Thyroid gland (tissue), 4 donors: Measurements from ENCODE around the gene ADGRF1. TPM values are rescaled to one million over a fixed set of nuclear protein-coding genes. Genes with fewer than 3 reads are reported as not detected.
A peak's percentile ranks its signal among the peaks of the same experiment; 100 is the strongest.
"Not testable (repeated sequence)": the region's sequence is repeated elsewhere in the genome, so short reads cannot be mapped to it uniquely, and the experiment has no call there.

Source experiments
- DNase-seq, 2 donors: peaks; one replicate each; pipeline ENCODE4 v3.0.0-alpha.2; 2019
- H3K27ac ChIP-seq, 3 donors: fragments of 200-600 bp; sonication (generic); 1 replicate in 2 of 3; 2 replicates in 1 of 3; pipeline ENCODE4 v1.5.1; 2016 to 2019; ENCODE audit warnings: mild to moderate bottlenecking in 1 of 3, moderate library complexity in 1 of 3
- H3K27me3 ChIP-seq: fragments of 200-600 bp; sonication (generic); one replicate; pipeline ENCODE4 v1.5.1; 2019
- H3K36me3 ChIP-seq, 2 donors: fragments of 200-600 bp; sonication (generic); one replicate each; pipeline ENCODE4 v1.5.1; 2016 to 2019
- H3K4me1 ChIP-seq, 2 donors: fragments of 200-600 bp; sonication (generic); one replicate each; pipeline ENCODE4 v1.5.1; 2017 to 2019
- H3K4me3 ChIP-seq, 3 donors: fragments of 200-600 bp; sonication (generic); replicated peaks in 1 of 3; 1 replicate in 2 of 3; 2 replicates in 1 of 3; pipeline ENCODE4 v1.5.1; 2016; ENCODE audit warnings: mild to moderate bottlenecking in 1 of 3
- H3K9me3 ChIP-seq: fragments of 200-600 bp; sonication (generic); one replicate; pipeline ENCODE4 v1.5.1; 2017
- POLR2A ChIP-seq, 2 donors: fragments of 450-650 bp; IDR thresholded peaks; one replicate each; pipeline ENCODE4 v1.6.1; 2017; ENCODE audit warnings: antibody characterized with exemption in 2 of 2, mild to moderate bottlenecking in 2 of 2, moderate library complexity in 1 of 2
- WGBS, 2 donors: methylation state at CpG; one replicate each; pipeline ENCODE4 v1.1.5; 2017; 5-methylcytosine and 5-hydroxymethylcytosine counted together
- intact Hi-C: fragments of 100-400 bp; cut with DNase I; formaldehyde crosslinking; loops from one replicate; pipeline ENCODE4 v1.15.1; 2023
- total RNA-seq, 4 donors: library from RNA; depleted of rRNA; stranded (reverse); fragments of >200 nt; gene quantifications; one replicate each; pipeline ENCODE4 v1.2.3, GENCODE V29; 2016
- TF ChIP-seq, protein P1 (sequence below), 6 experiments: fragments of 200-600 bp in 3 of 6; fragments of 450-650 bp in 3 of 6; sonication (generic) in 3 of 6; IDR thresholded peaks; one replicate each; pipeline ENCODE4 v1.5.1; 2016 to 2019; ENCODE audit warnings: antibody characterized with exemption in 6 of 6, mild to moderate bottlenecking in 2 of 6, inconsistent platforms in 1 of 6, moderate library complexity in 1 of 6

ADGRF1 gene
- total RNA-seq, result 10 to 100 TPM; 15.1 to 36.2 (median 19.3) TPM

DNA sequence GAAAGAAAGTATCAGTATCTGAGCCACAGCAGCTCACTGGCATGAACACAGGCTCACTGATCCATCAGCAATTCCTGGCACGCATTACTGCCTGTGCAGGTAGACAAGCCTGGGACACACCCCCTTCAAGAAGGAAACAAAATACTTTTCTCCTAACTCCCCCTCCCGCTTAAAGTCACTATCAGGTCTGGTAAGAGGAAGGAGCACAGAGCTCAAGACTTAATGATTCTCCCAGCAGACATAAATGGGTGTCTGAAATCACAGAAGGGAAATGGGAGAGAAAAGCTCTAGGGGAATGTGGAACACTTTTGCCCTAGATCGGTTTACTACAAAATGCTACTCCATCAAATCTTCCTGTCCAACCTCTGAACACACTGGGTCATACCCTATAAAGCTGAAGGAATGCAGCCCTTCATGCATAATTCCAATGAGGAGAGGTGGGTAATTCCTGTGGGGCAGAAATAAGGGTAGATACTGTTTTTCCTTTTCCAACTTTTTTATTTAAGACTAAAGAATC lies at the start of gene ADGRF1:
TSS of gene ADGRF1 (minus strand) at position 58 of the 517 bp plus-strand sequence. CDS start 13,271 bp downstream, outside the sequence.
- Histone ChIP-seq H3K27me3 (no peaks in the 10 kb centered on the region), H3K9me3 (no peaks in the 10 kb centered on the region), H3K4me3 (no peak within 1 kb of the TSS), H3K4me1 (peaks cover 23 to 39% of the 10 kb centered on the region in 2 donors), H3K36me3 (no peaks in the 10 kb centered on the region), H3K27ac (peak within 1 kb of the TSS; percentile 62 to 82 (median 74))
- no peak for TF ChIP-seq POLR2A (IDR thresholded peaks at IDR 0.05)
- TF ChIP-seq, protein P1, sequence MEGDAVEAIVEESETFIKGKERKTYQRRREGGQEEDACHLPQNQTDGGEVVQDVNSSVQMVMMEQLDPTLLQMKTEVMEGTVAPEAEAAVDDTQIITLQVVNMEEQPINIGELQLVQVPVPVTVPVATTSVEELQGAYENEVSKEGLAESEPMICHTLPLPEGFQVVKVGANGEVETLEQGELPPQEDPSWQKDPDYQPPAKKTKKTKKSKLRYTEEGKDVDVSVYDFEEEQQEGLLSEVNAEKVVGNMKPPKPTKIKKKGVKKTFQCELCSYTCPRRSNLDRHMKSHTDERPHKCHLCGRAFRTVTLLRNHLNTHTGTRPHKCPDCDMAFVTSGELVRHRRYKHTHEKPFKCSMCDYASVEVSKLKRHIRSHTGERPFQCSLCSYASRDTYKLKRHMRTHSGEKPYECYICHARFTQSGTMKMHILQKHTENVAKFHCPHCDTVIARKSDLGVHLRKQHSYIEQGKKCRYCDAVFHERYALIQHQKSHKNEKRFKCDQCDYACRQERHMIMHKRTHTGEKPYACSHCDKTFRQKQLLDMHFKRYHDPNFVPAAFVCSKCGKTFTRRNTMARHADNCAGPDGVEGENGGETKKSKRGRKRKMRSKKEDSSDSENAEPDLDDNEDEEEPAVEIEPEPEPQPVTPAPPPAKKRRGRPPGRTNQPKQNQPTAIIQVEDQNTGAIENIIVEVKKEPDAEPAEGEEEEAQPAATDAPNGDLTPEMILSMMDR (IDR thresholded peaks at IDR 0.05), result no peak
- 30 to 39% methylated on average over 3 of the region's 3 CpGs for WGBS, 2 donors
- intact Hi-C loops, result loop anchor here (10.0 kb wide), 1 partner anchor 48 kb away; no protein-coding TSS in a partner anchor
- peak; percentile 87 to 88 for DNase-seq

DNA sequence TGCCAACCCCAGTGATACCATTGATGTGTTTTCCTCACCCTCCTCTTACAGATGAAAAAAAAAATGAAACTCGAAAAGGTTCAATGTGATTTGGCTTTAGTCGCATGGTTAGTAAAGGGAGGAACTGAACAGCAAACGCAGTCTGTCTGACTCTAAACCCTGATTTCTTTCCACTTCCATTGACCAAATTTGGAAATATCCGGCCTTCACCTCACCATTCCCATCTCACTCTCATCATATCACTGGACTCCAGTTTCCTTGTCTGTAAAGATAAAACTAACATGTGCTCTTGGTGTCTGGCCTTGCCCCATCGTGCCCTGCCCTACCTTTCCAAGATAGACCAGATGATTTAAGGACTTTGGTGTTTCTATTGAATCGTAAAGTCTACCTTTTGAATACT lies 48.7 kb upstream of the ADGRF1 start:
- no peaks in the 10 kb centered on the region for H3K36me3 ChIP-seq
- DNase-seq, result no peak
- H3K9me3 ChIP-seq, result no peaks in the 10 kb centered on the region
- no peak overlapping the region for H3K4me3 ChIP-seq
- WGBS, 2 donors, result 93 to 95% methylated on average over 6 of the region's 6 CpGs
- TF ChIP-seq, protein P1 (IDR thresholded peaks at IDR 0.05), result no peak
- no peak for TF ChIP-seq POLR2A (IDR thresholded peaks at IDR 0.05)
- no peaks in the 10 kb centered on the region for H3K27me3 ChIP-seq
- H3K4me1 ChIP-seq, result peaks cover 0 to 8% of the 10 kb centered on the region in 2 donors
- intact Hi-C loops, result no loop called here
- no peak overlapping the region for H3K27ac ChIP-seq

DNA sequence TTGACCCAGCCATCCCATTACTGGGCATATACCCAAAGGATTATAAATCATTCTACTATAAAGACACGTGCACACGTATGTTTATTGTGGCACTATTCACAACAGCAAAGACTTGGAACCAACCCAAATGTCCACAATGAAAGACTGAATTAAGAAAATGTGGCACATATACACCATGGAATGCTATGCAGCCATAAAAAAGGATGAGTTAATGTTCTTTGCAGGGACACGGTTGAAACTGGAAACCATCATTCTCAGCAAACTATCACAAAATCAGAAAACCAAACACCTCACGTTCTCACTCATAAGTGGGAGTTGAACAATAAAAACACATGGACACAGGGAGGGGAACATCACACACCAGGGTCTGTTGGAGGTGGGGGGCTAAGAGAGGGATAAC lies 47.3 kb upstream of the ADGRF1 start:
- H3K9me3 ChIP-seq, intact Hi-C loops, H3K4me1 ChIP-seq, DNase-seq, H3K27me3 ChIP-seq, H3K4me3 ChIP-seq, H3K36me3 ChIP-seq, H3K27ac ChIP-seq: not testable (repeated sequence)
- 83 to 89% methylated on average over 4 of the region's 4 CpGs for WGBS, 2 donors

DNA sequence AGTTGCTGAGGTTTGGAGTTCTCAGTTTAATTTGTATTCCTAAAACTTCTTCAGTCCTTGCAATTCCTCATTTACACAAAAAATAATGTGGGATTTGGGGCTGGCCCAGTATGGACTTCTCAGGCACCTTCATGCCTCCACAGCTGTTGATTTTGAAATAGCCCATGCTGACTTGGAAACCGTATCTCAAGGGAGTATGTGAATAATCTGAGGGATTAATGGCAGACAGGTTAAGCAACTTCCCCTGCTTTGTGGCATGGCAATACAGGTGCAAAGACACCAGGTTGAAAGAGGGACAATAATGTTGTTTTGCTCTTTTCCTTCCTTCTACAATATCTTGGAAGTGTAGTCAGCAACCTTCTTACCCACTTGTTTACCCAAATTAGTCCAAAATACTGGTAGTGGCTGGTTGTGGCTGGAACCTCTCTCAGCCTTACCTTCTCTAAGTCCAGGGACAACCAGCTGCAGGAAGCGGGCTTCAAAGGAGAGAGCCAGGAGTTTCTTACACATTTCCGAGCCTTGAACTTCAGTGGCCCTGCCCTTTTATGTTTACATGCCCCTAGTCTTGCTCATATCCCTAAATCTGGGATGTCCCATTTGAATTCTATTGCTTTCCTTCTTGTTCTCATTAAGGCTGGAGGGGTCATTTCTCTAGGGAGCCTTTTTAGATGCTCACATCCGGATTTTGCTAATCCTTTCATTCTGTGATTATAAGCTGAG lies 44.1 kb upstream of the ADGRF1 start:
- no peak overlapping the region for H3K4me3 ChIP-seq
- intact Hi-C loops, result no loop called here
- H3K36me3 ChIP-seq, result no peaks in the 10 kb centered on the region
- WGBS, 2 donors, result 87 to 92% methylated on average over 4 of the region's 4 CpGs
- no peak for TF ChIP-seq POLR2A (IDR thresholded peaks at IDR 0.05)
- TF ChIP-seq, protein P1 (IDR thresholded peaks at IDR 0.05), result no peak
- H3K4me1 ChIP-seq, result peaks cover 0 to 13% of the 10 kb centered on the region in 2 donors
- no peaks in the 10 kb centered on the region for H3K9me3 ChIP-seq
- no peaks in the 10 kb centered on the region for H3K27me3 ChIP-seq
- no peak for DNase-seq
- H3K27ac ChIP-seq, result no peak overlapping the region

DNA sequence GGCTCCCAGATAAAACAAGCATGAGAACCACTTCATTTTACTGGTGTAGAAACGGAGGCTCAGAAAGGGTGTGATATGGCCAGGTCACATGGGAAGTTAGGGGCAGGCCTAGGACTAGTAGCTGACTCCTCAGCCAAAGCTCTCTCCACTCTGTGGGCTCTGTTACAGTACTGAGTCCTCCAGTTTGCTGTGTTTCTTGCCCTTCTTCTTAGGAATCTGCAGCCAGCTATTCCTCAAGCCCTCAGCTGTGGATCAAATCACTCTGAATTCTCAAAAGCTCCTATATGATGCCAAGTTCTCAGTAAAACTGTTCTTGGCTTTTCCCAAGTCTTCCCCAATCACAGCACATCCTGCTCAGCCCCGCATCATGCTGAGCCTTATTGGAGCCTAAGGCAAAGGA lies 42.5 kb upstream of the ADGRF1 start:
- H3K4me3 ChIP-seq, result no peak overlapping the region
- 69 to 85% methylated on average over 2 of the region's 2 CpGs for WGBS, 2 donors
- H3K36me3 ChIP-seq, result no peaks in the 10 kb centered on the region
- DNase-seq, result no peak
- H3K27me3 ChIP-seq, result no peaks in the 10 kb centered on the region
- peaks cover 0 to 13% of the 10 kb centered on the region in 2 donors for H3K4me1 ChIP-seq
- TF ChIP-seq POLR2A (IDR thresholded peaks at IDR 0.05), result no peak
- TF ChIP-seq, protein P1 (IDR thresholded peaks at IDR 0.05), result no peak
- intact Hi-C loops, result no loop called here
- H3K9me3 ChIP-seq, result no peaks in the 10 kb centered on the region
- no peak overlapping the region for H3K27ac ChIP-seq
